DND-41 (cell line): ENCODE data around the gene PCDH1.

Source experiments
- ATAC-seq: fragments of 200-7000 bp; cut with Tn5 transposase; 3 replicates; pipeline ENCODE4 v1.9.1; 2021; ENCODE audit warnings: low read depth; ENCODE audit not compliant: insufficient read depth
- DNase-seq: peaks from one replicate; pipeline ENCODE4 v3.0.0-alpha.2; 2020
- H2AFZ ChIP-seq: 2 replicates; pipeline ENCODE4 v1.6.0; 2012; ENCODE audit warnings: low read depth, low read length
- H3K27ac ChIP-seq: 2 replicates; pipeline ENCODE4 v1.5.1; 2012; ENCODE audit warnings: low read length, inconsistent platforms
- H3K27me3 ChIP-seq: fragments of 200-600 bp; sonication (generic); 2 replicates; pipeline ENCODE4 v1.6.0; 2012; ENCODE audit warnings: low read length, mild to moderate bottlenecking, inconsistent platforms; ENCODE audit not compliant: insufficient read depth, poor library complexity
- H3K36me3 ChIP-seq: 2 replicates; pipeline ENCODE4 v1.5.1; 2012; ENCODE audit warnings: low read length, inconsistent platforms; ENCODE audit not compliant: insufficient read depth
- H3K4me1 ChIP-seq: 2 replicates; pipeline ENCODE4 v1.5.1; 2012; ENCODE audit warnings: mild to moderate bottlenecking, low read length; ENCODE audit not compliant: insufficient read depth
- H3K4me2 ChIP-seq: 2 replicates; pipeline ENCODE4 v1.6.0; 2012; ENCODE audit warnings: mild to moderate bottlenecking, moderate library complexity, low read length, inconsistent platforms; ENCODE audit not compliant: insufficient read depth
- H3K4me3 ChIP-seq, 2 experiments: fragments of 200-600 bp in 1 of 2; shearing (Covaris generic) in 1 of 2; 2 replicates each; pipeline ENCODE4 v1.5.1; 2012 to 2016; ENCODE audit warnings: inconsistent platforms in 2 of 2, low read length in 2 of 2, mild to moderate bottlenecking in 2 of 2, low read depth in 1 of 2, moderate library complexity in 1 of 2
- H3K79me2 ChIP-seq: 2 replicates; pipeline ENCODE4 v1.6.0; 2012; ENCODE audit warnings: low read length, inconsistent platforms; ENCODE audit not compliant: insufficient read depth
- H3K9ac ChIP-seq: 2 replicates; pipeline ENCODE4 v1.6.0; 2012; ENCODE audit warnings: low read depth, mild to moderate bottlenecking, inconsistent platforms, low read length, moderate library complexity
- H3K9me3 ChIP-seq: 2 replicates; pipeline ENCODE4 v1.5.1; 2012; ENCODE audit warnings: low read length, moderate library complexity, mild to moderate bottlenecking, inconsistent platforms; ENCODE audit not compliant: insufficient read depth, severe bottlenecking
- H4K20me1 ChIP-seq: 2 replicates; pipeline ENCODE4 v1.6.0; 2012; ENCODE audit warnings: low read length; ENCODE audit not compliant: insufficient read depth
- CTCF ChIP-seq: IDR thresholded peaks from 2 replicates; pipeline ENCODE4 v1.5.1; 2012; ENCODE audit warnings: borderline replicate concordance, low read length, moderate library complexity, mild to moderate bottlenecking; ENCODE audit not compliant: poor library complexity, severe bottlenecking; ENCODE audit errors: extremely low read depth
- EZH2 ChIP-seq: IDR thresholded peaks from 3 replicates; pipeline ENCODE4 v1.6.1; 2012; ENCODE audit warnings: borderline replicate concordance, low read depth, mild to moderate bottlenecking, moderate library complexity, low read length, inconsistent platforms; ENCODE audit not compliant: severe bottlenecking

PCDH1 gene

GRCh38 chr5:141913560-141914198 is 35.5 kb upstream of the PCDH1 start:
- ATAC-seq (no peak), DNase-seq (no peak)
- Histone ChIP-seq H3K36me3 (no peaks in the 10 kb centered on the region), H3K4me2 (no peak overlapping the region), H3K9ac (no peak overlapping the region), H3K9me3 (no peaks in the 10 kb centered on the region), H3K79me2 (no peaks in the 10 kb centered on the region), H3K4me1 (no peaks in the 10 kb centered on the region), H3K27ac (no peak overlapping the region), H4K20me1 (no peaks in the 10 kb centered on the region), H3K4me3 (no peak overlapping the region), H3K27me3 (peaks cover 6% of the 10 kb centered on the region), H2AFZ (no peak overlapping the region)
- TF ChIP-seq CTCF (no peak), EZH2 (no peak)

- H3K4me1 ChIP-seq: no peaks in the 10 kb centered on the region
- H3K4me3 ChIP-seq: no peak overlapping the region
Measured at GRCh38 chr5:141910271-141910673, 32.1 kb upstream of the PCDH1 start.

GRCh38 chr5:141909212-141909611 is 31.0 kb upstream of the PCDH1 start:
- Histone ChIP-seq H3K27me3 (peaks cover 7% of the 10 kb centered on the region), H4K20me1 (no peaks in the 10 kb centered on the region), H3K9ac (no peak overlapping the region), H3K4me1 (no peaks in the 10 kb centered on the region), H3K4me3 (no peak overlapping the region), H3K4me2 (no peak overlapping the region), H3K9me3 (no peaks in the 10 kb centered on the region), H3K27ac (no peak overlapping the region), H3K36me3 (no peaks in the 10 kb centered on the region), H2AFZ (no peak overlapping the region), H3K79me2 (no peaks in the 10 kb centered on the region)
- TF ChIP-seq CTCF (no peak), EZH2 (no peak)
- ATAC-seq (no peak), DNase-seq (no peak)

More at GRCh38 chr5:141910271-141910673, 32.1 kb upstream of the PCDH1 start:
- H2AFZ ChIP-seq: no peak overlapping the region
- no peak overlapping the region for H3K4me2 ChIP-seq
- DNase-seq (no peak), ATAC-seq (no peak)
- no peak for TF ChIP-seq CTCF
- no peak for TF ChIP-seq EZH2
- no peaks in the 10 kb centered on the region for H4K20me1 ChIP-seq
- no peaks in the 10 kb centered on the region for H3K9me3 ChIP-seq
- H3K9ac ChIP-seq: no peak overlapping the region
- H3K79me2 ChIP-seq: no peaks in the 10 kb centered on the region
- no peaks in the 10 kb centered on the region for H3K36me3 ChIP-seq
- peaks cover 6% of the 10 kb centered on the region for H3K27me3 ChIP-seq
- H3K27ac ChIP-seq: no peak overlapping the region

GRCh38 chr5:141908796-141909195 is 30.6 kb upstream of the PCDH1 start:
- no peaks in the 10 kb centered on the region for H3K9me3 ChIP-seq
- H3K9ac ChIP-seq: no peak overlapping the region
- no peaks in the 10 kb centered on the region for H4K20me1 ChIP-seq
- no peak for DNase-seq
- no peak overlapping the region for H3K4me2 ChIP-seq
- TF ChIP-seq EZH2 (no peak), CTCF (no peak)
- no peaks in the 10 kb centered on the region for H3K4me1 ChIP-seq
- ATAC-seq: no peak
- no peaks in the 10 kb centered on the region for H3K36me3 ChIP-seq
- no peak overlapping the region for H3K4me3 ChIP-seq
- H3K27me3 ChIP-seq: peaks cover 10% of the 10 kb centered on the region
- no peaks in the 10 kb centered on the region for H3K79me2 ChIP-seq
- H3K27ac ChIP-seq: no peak overlapping the region
- no peak overlapping the region for H2AFZ ChIP-seq
